Smooth muscle cell (in vitro differentiated cells): Measurements from ENCODE around the gene MYO1H. TPM values are rescaled to one million over a fixed set of nuclear protein-coding genes. Genes with fewer than 3 reads are reported as not detected.

ENCODE experiments used
- DNase-seq: peaks from one replicate; lab custom pipeline; 2025; ENCODE audit not compliant: unreplicated experiment; lab: John Stamatoyannopoulos, UW
- H2AFZ ChIP-seq: fragments of 200-600 bp; sonication (generic); 2 replicates; pipeline ENCODE4 v1.6.0; 2016; ENCODE audit warnings: antibody characterized with exemption, low read depth, mild to moderate bottlenecking
- H3F3A ChIP-seq: fragments of 200-600 bp; sonication (generic); 2 replicates; pipeline ENCODE4 v1.6.0; 2017; ENCODE audit warnings: antibody characterized with exemption, low read depth
- H3K27ac ChIP-seq: fragments of 200-600 bp; sonication (generic); 2 replicates; pipeline ENCODE4 v1.5.1; 2016; ENCODE audit warnings: low read depth, mild to moderate bottlenecking
- H3K27me3 ChIP-seq: fragments of 200-600 bp; sonication (generic); 2 replicates; pipeline ENCODE4 v1.6.1; 2016; ENCODE audit warnings: low read depth, mild to moderate bottlenecking
- H3K36me3 ChIP-seq: fragments of 200-600 bp; sonication (generic); 2 replicates; pipeline ENCODE4 v1.5.1; 2016; ENCODE audit warnings: low read depth
- H3K4me1 ChIP-seq: fragments of 200-600 bp; sonication (generic); 2 replicates; pipeline ENCODE4 v1.5.1; 2016; ENCODE audit warnings: low read depth
- H3K4me2 ChIP-seq: fragments of 200-600 bp; sonication (generic); 2 replicates; pipeline ENCODE4 v1.6.0; 2016; ENCODE audit warnings: mild to moderate bottlenecking
- H3K4me3 ChIP-seq: fragments of 200-600 bp; sonication (generic); 2 replicates; pipeline ENCODE4 v1.5.1; 2016; ENCODE audit warnings: mild to moderate bottlenecking
- H3K79me2 ChIP-seq: fragments of 200-600 bp; sonication (generic); 2 replicates; pipeline ENCODE4 v1.6.0; 2016; ENCODE audit warnings: low read depth, mild to moderate bottlenecking
- H3K9ac ChIP-seq: fragments of 200-600 bp; sonication (generic); 2 replicates; pipeline ENCODE4 v1.6.0; 2016; ENCODE audit warnings: low read depth
- H3K9me3 ChIP-seq: fragments of 200-600 bp; sonication (generic); replicated peaks from 2 replicates; pipeline ENCODE4 v1.5.1; 2016; ENCODE audit warnings: low read depth
- H4K20me1 ChIP-seq: fragments of 200-600 bp; sonication (generic); 2 replicates; pipeline ENCODE4 v1.6.0; 2016; ENCODE audit warnings: low read depth
- WGBS: methylation state at CpG from one replicate; pipeline ENCODE4 v1.1.7; 2016; ENCODE audit warnings: low lambda C conversion rate; 5-methylcytosine and 5-hydroxymethylcytosine counted together
- polyA plus RNA-seq: library from polyadenylated mRNA; unstranded; fragments of >200 nt; fragmentation: Nextera tagmentation; extraction: Ambion mirVana; gene quantifications from 2 replicates; pipeline ENCODE4 v1.2.1, GENCODE V29; 2016
- total RNA-seq: library from RNA; depleted of rRNA; stranded (reverse); fragments of >200 nt; gene quantifications from 2 replicates; pipeline ENCODE4 v1.2.3, GENCODE V29; 2014
- TF ChIP-seq, protein P1 (sequence below): fragments of 200-600 bp; sonication (generic); IDR thresholded peaks from 2 replicates; pipeline ENCODE4 v1.5.1; 2017; ENCODE audit warnings: borderline replicate concordance, mild to moderate bottlenecking, antibody characterized with exemption; ENCODE audit not compliant: insufficient read depth, poor library complexity, severe bottlenecking

The MYO1H gene
- total and polyA plus RNA-seq, 2 experiments from 2014 or later: 0.03 to 2.3 TPM

DNA sequence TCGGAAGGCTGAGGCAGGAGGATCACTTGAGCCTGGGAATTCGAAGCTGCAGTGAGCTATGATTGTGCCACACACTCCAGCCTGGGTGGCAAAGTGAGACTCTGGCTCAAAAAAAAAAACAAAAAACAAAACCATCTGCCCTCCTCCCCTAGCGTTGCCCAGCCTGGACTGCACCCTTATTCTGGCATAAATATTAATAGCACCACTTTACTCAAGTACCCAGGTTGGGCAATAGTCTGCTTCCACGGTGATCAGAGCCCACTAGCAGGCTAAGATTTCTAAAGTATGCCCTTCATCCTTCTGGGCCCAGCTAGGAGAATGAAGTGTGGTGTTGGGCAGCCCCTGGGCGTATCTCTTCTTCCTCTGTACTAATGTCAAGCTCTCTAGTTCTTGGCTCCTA lies 96.1 kb downstream of the MYO1H start:
- TF ChIP-seq, protein P1, sequence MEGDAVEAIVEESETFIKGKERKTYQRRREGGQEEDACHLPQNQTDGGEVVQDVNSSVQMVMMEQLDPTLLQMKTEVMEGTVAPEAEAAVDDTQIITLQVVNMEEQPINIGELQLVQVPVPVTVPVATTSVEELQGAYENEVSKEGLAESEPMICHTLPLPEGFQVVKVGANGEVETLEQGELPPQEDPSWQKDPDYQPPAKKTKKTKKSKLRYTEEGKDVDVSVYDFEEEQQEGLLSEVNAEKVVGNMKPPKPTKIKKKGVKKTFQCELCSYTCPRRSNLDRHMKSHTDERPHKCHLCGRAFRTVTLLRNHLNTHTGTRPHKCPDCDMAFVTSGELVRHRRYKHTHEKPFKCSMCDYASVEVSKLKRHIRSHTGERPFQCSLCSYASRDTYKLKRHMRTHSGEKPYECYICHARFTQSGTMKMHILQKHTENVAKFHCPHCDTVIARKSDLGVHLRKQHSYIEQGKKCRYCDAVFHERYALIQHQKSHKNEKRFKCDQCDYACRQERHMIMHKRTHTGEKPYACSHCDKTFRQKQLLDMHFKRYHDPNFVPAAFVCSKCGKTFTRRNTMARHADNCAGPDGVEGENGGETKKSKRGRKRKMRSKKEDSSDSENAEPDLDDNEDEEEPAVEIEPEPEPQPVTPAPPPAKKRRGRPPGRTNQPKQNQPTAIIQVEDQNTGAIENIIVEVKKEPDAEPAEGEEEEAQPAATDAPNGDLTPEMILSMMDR: no peak
- Histone ChIP-seq H3K9me3 (no peaks in the 10 kb centered on the region), H3F3A (peaks cover 5% of the 10 kb centered on the region), H3K4me1 (no peaks in the 10 kb centered on the region), H2AFZ (no peak overlapping the region), H3K4me3 (no peak overlapping the region), H3K36me3 (no peaks in the 10 kb centered on the region), H3K27me3 (no peaks in the 10 kb centered on the region), H4K20me1 (peaks cover 17% of the 10 kb centered on the region), H3K27ac (peak overlapping the region; percentile 15), H3K79me2 (peaks cover 9% of the 10 kb centered on the region), H3K4me2 (no peak overlapping the region), H3K9ac (no peak overlapping the region)
- no peak for DNase-seq
- 98% methylated on average over 5 of the region's 5 CpGs for WGBS

DNA sequence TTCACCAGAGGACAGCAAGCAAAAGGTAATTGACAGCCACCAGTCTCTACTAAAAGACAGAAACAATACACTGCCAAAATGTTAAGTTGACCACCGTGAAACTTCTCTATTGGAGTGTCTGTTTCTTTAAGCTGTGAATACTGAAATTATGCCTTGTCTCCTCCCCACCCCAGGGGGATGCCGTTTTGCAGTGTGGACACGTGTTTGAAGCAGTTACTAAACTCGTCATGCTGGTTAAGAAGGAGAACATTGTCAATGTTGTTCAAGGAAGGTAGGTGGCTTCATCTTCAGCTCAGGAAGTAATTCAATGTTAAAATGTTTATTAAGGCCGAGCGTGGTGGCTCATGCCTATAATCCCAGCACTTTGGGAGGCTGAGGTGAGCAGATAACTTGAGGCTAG lies 96.6 kb downstream of the MYO1H start:
- DNase-seq: no peak
- Histone ChIP-seq H3K9me3 (no peaks in the 10 kb centered on the region), H3K4me2 (no peak overlapping the region), H3F3A (peaks cover 5% of the 10 kb centered on the region), H3K4me1 (no peaks in the 10 kb centered on the region), H2AFZ (no peak overlapping the region), H3K27ac (peak overlapping the region; percentile 15), H3K36me3 (no peaks in the 10 kb centered on the region), H3K9ac (no peak overlapping the region), H4K20me1 (peaks cover 21% of the 10 kb centered on the region), H3K27me3 (no peaks in the 10 kb centered on the region), H3K4me3 (no peak overlapping the region), H3K79me2 (peaks cover 14% of the 10 kb centered on the region)
- TF ChIP-seq, protein P1: no peak
- 79% methylated on average over 6 of the region's 6 CpGs for WGBS

DNA sequence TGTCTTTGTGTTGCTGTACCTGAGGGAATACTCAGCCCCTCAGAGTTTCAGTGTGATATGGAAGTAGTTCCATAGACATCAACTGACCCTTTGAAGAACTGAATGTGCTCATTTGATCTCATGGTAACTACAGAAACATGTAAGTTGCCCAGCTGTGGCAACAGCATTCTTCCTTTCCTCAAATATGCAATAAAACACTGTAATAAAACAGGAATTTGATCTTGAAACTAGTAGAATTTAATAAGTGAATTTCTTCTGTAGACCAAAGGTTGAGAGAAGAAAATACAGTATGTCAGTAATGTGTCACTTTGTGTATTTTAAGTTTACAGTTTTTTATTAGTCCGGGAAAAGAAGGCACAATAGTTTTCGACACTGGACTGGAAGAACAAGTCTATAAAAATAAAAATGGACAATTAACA lies 97.5 kb downstream of the MYO1H start:
- Histone ChIP-seq H2AFZ (no peak overlapping the region), H3K27ac (peak overlapping the region; percentile 1), H3K4me3 (no peak overlapping the region), H3K4me2 (no peak overlapping the region), H3K27me3 (no peaks in the 10 kb centered on the region), H3K4me1 (no peaks in the 10 kb centered on the region), H3K9ac (no peak overlapping the region), H4K20me1 (peaks cover 31% of the 10 kb centered on the region), H3K79me2 (peaks cover 20% of the 10 kb centered on the region), H3K9me3 (no peaks in the 10 kb centered on the region), H3K36me3 (peaks cover 3% of the 10 kb centered on the region), H3F3A (peaks cover 5% of the 10 kb centered on the region)
- DNase-seq: no peak
- TF ChIP-seq, protein P1: no peak
- WGBS: 76% methylated on average over 2 of the region's 2 CpGs

DNA sequence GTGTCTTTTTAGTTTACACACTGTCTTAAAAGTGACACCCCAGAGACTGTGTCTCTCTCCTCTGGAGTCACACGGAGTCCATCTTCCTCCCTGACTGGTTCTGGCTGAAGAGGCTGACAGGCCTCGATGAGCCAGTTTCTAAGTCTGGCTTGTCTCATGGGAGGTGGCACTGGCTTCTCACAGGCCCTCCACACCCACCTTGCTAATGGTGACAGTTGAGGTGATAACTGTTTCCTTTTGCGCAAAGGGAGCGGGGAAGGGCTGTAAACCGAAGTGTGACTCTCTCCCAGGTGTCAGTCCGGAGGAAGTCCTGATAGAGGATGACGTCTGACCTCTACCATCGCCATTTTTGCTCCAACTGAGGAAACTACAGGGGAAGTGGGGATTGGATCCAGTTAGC lies 99.2 kb downstream of the MYO1H start:
- 94% methylated on average over 8 of the region's 8 CpGs for WGBS
- Histone ChIP-seq H4K20me1 (peaks cover 48% of the 10 kb centered on the region), H3K79me2 (peaks cover 34% of the 10 kb centered on the region), H2AFZ (no peak overlapping the region), H3K27ac (no peak overlapping the region), H3K9me3 (no peaks in the 10 kb centered on the region), H3K27me3 (no peaks in the 10 kb centered on the region), H3K9ac (no peak overlapping the region), H3K4me2 (no peak overlapping the region), H3K36me3 (peaks cover 3% of the 10 kb centered on the region), H3K4me3 (no peak overlapping the region), H3K4me1 (no peaks in the 10 kb centered on the region), H3F3A (peaks cover 5% of the 10 kb centered on the region)
- TF ChIP-seq, protein P1: no peak
- DNase-seq: no peak
